ENCODE data around the gene MTHFD1.

MTHFD1 gene

GRCh38 chr14:64447876-64448670 lies 59.9 kb downstream of the MTHFD1 start:
- no peak for DNase-seq (ENCODE audit: low spot score)

GRCh38 chr14:64450255-64450654 lies 62.1 kb downstream of the MTHFD1 start:
- no peak for DNase-seq (ENCODE audit: low spot score)

- no peak for DNase-seq (ENCODE audit: low spot score)
Observed at GRCh38 chr14:64454671-64455070, 66.5 kb downstream of the MTHFD1 start.

DNA sequence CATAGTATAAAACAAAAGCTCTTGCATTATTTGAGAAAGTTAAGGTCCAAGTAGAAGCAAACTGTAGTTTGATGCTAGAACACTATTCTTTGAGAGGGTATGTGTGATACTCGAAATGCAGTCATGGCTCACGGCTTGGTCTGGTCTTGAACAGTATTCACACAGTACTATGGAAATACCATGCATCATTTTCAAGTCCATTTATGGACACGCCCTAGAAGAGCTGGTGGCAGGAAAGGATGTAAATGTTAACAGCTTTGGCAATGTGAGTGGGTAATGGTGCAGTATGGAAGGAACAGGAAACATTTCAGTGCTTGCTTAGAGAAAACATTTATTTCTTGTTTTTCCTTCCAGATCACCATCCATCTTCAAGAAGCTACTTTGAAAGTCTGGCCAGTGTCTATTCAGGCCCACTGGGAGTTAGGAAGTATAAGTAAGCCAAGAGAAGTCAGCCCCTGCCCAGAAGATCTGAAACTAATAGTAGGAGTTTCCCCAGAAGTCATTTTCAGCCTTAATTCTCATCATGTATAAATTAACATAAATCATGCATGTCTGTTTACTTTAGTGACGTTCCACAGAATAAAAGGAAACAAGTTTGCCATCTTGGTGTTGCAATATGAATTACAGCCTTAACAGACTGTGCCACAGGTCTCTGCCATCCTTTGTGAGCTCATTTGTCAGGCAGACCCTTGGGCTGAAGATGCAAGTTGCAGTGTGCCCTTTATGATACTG lies 71.4 kb downstream of the MTHFD1 start:
- DNase-seq (ENCODE audit: low spot score), result no peak

DNA sequence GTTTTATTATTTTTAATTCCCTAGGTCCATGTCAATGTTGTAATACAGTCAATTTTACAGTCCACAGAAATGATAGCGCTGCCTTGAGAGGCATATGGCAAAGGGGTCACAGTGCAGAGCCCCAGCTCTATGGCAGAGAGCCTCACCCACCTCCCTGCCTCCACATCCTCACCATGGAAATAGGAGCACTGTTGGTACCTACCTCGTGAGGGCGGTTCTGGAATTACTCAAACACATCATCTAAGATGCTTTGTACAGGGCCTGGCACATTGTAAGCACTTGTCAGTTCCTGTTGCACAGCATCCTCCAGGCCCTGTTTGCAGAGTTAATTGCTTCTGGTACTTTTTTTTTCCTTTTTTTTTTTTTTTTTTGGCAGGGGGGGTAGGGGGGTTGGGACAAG lies 73.1 kb downstream of the MTHFD1 start:
- DNase-seq (ENCODE audit: low spot score), result no peak

- DNase-seq (ENCODE audit: low spot score), result no peak
Observed at GRCh38 chr14:64463195-64463594, 75.0 kb downstream of the MTHFD1 start.

- DNase-seq (ENCODE audit: low spot score), result no peak
Observed at GRCh38 chr14:64463873-64464272, 75.7 kb downstream of the MTHFD1 start.

DNA sequence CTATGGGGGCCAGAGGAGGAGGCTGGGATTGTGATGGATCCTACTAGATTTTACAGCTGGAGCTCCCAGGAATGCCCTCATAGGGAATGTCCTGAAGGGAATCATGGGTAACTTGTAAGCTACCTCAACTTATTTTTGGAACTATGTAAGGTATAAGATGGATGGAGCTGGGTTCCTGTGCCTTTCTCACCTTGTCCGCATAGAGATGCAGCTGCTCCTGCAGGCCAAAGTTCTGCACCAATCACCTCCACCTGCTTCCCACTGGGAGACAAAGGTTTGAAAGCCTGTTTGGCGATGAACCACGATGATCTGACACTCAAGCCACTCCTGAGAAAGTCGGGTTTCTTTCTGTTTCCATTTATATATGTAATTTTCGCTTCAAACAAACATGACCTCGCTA lies 76.5 kb downstream of the MTHFD1 start:
- DNase-seq (ENCODE audit: low spot score), result peak; percentile 9

DNA sequence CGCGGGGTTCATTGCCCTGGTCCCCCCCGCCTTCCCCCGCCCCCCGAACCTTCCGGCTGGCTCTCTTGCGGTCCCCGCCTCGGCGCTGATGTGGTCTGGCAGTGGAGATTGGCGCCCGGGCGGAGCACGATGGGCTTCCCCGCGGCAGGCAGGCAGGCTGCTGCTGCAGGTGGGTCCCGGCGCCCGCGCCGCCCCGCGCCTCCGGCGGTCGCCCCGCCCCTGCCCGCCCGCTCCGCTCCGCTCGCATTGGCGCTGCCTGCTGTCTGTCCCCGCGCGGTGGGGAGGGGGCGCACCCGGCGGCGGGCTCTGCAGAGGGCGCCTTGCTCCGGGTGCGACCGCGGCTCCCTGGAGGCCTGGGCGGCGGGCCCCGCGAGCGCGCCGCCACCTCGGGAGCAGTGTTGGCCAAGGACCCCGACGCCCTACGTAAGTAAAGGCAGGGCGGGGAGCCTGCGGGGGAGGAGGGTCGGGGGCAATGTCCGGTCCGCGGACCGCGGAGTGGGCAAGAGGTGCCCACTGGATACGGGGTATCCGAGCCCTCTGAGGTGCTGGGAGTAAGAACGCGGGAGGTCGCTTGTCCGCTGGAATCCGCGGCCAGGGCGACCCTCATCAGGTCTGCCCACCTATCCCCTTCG lies 77.2 kb downstream of the MTHFD1 start, which contains the start of gene AKAP5:
AKAP5 (plus strand) TSS at position 309 of the 632 bp plus-strand sequence. CDS start 2,896 bp downstream, outside the sequence.
- peak; percentile 30 for DNase-seq (ENCODE audit: low spot score)

GRCh38 chr14:64465831-64466554 lies 77.8 kb downstream of the MTHFD1 start:
- peak; percentile 7 for DNase-seq (ENCODE audit: low spot score)

DNA sequence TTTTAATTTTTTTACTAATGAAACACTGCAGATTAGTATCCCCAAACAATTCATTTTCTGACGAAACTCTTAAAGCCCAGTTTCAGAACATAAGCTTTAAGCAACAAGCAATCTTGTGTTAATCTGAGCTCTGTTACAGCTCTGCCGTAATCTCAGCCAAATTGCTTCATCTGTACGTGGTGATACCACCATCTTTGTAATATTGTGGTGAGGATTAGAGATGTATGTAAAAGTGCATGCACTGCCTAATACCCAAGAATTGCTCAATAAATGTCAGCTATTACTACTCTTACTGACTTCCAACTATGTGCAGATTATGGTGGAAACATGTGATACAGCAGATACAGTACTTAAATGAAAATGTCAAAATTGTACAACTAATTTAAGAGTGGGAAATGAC lies 78.9 kb downstream of the MTHFD1 start:
- DNase-seq (ENCODE audit: low spot score), result no peak

- no peak for DNase-seq (ENCODE audit: low spot score)
Observed at GRCh38 chr14:64467566-64467965, 79.4 kb downstream of the MTHFD1 start.

DNA sequence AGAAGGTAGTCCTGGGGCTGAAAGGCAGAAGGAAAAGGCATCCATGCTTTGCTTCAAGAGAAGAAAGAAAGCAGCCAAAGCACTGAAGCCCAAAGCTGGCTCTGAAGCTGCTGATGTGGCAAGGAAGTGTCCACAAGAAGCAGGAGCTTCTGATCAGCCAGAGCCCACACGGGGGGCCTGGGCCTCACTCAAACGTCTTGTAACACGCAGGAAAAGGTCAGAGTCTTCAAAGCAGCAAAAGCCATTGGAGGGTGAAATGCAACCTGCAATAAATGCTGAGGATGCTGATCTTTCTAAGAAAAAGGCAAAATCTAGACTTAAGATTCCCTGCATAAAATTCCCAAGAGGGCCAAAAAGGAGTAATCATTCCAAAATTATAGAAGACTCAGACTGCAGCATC lies 80.3 kb downstream of the MTHFD1 start:
- no peak for DNase-seq (ENCODE audit: low spot score)

GRCh38 chr14:64474041-64474440 lies 85.9 kb downstream of the MTHFD1 start:
- no peak for DNase-seq (ENCODE audit: low spot score)

GRCh38 chr14:64474698-64475097 lies 86.5 kb downstream of the MTHFD1 start:
- DNase-seq (ENCODE audit: low spot score), result no peak

- no peak for DNase-seq (ENCODE audit: low spot score)
Observed at GRCh38 chr14:64475585-64476273, 87.6 kb downstream of the MTHFD1 start.

DNA sequence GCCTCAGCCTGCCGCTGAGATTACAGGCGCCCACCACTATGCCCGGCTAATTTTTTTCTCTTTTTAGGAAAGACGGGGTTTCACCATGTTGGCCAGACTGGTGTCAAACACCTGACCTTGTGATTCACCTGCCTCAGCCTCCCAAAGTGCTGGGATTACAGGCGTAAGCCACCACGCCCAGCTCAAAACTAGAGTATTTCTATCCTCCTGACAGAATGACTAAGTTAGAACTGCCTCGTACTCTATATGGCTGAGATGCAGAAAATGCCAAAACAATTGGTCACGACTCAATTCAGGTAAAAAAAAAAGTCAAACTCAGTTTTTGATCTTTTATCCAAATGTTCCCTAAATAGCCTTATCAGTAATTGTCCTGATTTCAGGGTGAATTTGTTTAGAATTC lies 88.3 kb downstream of the MTHFD1 start:
- no peak for DNase-seq (ENCODE audit: low spot score)

DNA sequence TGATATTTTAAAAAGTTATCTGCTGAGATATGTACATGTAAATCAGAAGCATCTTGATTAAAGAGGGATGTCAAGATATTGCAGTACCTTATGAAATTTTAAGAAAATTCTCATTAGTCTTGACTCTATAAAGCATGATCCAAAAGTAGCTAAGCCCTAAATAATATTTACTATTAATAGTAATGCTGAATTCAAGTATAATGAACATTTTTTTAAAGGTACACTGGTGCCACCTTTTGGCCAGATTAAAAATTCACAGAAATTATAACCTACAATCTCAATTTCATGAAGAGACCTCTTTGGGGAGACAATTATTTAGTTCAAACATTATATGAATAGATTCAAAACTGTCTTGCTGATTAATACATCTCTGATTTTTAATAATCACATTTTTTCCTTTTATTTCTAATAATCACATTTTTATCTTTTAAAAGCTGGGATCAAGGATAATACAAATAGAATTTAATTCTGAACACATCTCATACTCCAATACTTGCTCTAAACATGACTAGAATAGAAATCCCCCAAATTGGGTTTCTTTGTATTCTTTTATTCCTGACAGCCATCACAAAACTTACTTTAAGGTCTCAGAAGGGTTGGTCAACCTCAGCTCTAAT lies 90.6 kb downstream of the MTHFD1 start:
- DNase-seq (ENCODE audit: low spot score), result no peak

DNA sequence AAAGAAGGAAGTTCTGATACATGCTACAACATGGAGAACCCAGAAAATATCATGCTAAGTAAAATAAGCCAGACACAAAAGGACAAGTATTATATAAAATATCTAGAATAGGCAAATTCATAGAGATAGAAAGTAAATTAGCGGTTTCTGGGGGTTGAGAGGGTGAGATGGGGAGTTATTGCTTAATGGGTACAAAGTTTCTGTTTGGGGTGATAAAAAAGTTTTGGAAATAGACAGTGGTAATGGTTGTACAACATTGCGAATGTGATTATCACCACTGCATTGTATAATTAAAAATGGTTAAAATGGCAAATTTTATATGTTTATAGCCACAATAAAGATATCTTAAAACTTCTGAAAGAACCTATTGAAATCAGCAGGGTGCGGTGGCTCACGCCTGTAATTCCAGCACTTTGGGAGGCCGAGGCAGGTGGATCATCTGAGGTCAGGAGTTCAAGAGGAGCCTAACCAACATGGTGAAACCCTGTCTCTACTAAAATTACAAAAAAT lies 100.5 kb downstream of the MTHFD1 start:
- DNase-seq (ENCODE audit: low spot score), result no peak

DNA sequence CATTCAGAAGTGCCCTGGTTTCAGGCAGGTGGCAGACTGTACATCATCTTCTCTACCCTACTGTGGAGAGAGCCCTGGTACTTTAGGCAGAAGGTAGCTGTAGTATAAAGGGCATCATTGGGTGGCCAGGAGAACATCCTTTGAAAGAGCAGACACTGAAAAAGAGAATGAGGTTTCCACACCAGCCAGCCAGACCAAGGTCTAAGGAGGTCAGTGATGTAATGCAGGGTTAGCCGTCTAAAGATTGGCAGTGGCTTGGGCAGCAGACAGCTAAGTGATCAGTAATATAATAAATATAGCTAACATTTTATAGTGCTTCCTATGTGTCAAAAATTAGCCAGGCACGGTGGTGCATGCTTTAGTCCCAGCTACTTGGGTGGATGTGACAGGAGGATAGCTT lies 103.5 kb downstream of the MTHFD1 start:
- no peak for DNase-seq (ENCODE audit: low spot score)

- DNase-seq (ENCODE audit: low spot score), result no peak
Observed at GRCh38 chr14:64493455-64493854, 105.3 kb downstream of the MTHFD1 start.
